Subcutaneous adipose tissue (tissue), 4 donors: ENCODE data around the gene TSSC4. TPM values are rescaled to one million over a fixed set of nuclear protein-coding genes. Genes with fewer than 3 reads are reported as not detected.

ENCODE experiments used
- total RNA-seq, 4 donors: library from RNA; depleted of rRNA; stranded (reverse); fragments of >200 nt; gene quantifications; one replicate each; pipeline ENCODE4 v1.1.0, GENCODE V29; 2016
- TF ChIP-seq, protein P1 (sequence below): fragments of 450-650 bp; IDR thresholded peaks from one replicate; pipeline ENCODE4 v1.5.1; 2016; ENCODE audit warnings: low read depth, mild to moderate bottlenecking, control low read depth, antibody characterized with exemption, moderate library complexity

TSSC4 gene
- total RNA-seq, 4 donors from 2014 or later, result 19.5 to 36.0 (median 27.8) TPM

- TF ChIP-seq, protein P1, sequence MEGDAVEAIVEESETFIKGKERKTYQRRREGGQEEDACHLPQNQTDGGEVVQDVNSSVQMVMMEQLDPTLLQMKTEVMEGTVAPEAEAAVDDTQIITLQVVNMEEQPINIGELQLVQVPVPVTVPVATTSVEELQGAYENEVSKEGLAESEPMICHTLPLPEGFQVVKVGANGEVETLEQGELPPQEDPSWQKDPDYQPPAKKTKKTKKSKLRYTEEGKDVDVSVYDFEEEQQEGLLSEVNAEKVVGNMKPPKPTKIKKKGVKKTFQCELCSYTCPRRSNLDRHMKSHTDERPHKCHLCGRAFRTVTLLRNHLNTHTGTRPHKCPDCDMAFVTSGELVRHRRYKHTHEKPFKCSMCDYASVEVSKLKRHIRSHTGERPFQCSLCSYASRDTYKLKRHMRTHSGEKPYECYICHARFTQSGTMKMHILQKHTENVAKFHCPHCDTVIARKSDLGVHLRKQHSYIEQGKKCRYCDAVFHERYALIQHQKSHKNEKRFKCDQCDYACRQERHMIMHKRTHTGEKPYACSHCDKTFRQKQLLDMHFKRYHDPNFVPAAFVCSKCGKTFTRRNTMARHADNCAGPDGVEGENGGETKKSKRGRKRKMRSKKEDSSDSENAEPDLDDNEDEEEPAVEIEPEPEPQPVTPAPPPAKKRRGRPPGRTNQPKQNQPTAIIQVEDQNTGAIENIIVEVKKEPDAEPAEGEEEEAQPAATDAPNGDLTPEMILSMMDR, result no peak
Observed at GRCh38 chr11:2380396-2380795, 20.2 kb upstream of the TSSC4 start.

GRCh38 chr11:2380807-2381350 is 19.7 kb upstream of the TSSC4 start:
- TF ChIP-seq, protein P1, result no peak

- TF ChIP-seq, protein P1, result no peak
Observed at GRCh38 chr11:2381494-2382128, 18.9 kb upstream of the TSSC4 start.

GRCh38 chr11:2382129-2382517 is 18.4 kb upstream of the TSSC4 start:
- TF ChIP-seq, protein P1, result no peak

DNA sequence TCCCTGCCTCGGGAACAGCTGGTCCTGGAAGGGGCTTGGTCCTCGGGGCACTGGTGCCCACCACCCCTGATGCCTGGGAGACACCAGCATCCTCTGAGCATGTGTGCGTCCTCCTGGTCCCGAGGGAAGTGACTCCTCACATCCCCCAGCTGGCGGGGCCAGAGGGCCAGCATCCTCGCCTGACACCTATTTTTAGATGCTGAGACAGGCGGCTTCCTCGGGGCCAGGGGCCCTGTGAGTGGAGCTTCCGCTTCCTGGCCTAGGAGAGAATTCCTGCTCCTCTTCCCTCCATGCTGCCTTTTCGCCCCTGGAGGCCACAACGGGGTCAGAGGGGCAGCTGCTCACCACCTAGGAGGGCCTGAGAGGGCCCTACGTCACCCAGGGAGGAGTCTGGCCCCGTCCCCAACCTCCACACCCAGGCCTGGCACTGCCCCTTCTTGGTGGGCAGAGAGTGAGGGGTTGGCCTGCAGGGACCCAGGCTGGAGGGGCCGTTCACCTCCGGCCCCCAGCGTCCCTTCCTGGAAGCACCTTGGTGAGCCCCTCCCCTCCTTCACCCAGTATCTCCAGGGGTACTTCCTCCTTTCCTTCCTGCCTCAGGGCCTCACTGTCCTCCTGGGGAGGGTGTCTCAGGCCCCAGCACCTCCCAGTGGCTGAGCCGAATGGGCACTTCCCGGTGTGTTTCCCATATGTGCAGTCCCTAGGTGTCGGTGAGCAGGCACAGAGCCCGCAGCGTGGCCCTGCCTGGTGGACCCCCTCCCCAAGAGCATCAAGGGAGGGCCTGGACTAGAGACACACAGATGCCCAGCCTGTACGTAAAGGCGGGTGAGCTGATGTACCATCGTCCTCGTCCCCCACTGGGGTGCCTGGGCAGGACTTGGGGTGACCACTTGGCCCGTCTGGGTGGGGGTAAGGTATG is 17.4 kb upstream of the TSSC4 start:
- TF ChIP-seq, protein P1, result no peak

- TF ChIP-seq, protein P1, result no peak
Observed at GRCh38 chr11:2383852-2384804, 16.4 kb upstream of the TSSC4 start.
